ENCODE measurements around the gene AP3B1. TPM values are rescaled to one million over a fixed set of nuclear protein-coding genes. Genes with fewer than 3 reads are reported as not detected.

Gene AP3B1
- total RNA-seq, 6 experiments from 2014 or later: 51.8 to 66.8 (median 56.6) TPM

GRCh38 chr5:78133423-78133822, 161.1 kb downstream of the AP3B1 start:
- H3K4me1 Mint-ChIP-seq (ENCODE audit: low read depth): no peaks in the 10 kb centered on the region
- no peak for TF ChIP-seq CTCF (IDR thresholded peaks at IDR 0.05)
- H3K27me3 Mint-ChIP-seq (ENCODE audit: insufficient read depth): peaks cover 1% of the 10 kb centered on the region; the same call in 1 of the 2 replicates
- no peak overlapping the region for H3K27ac Mint-ChIP-seq
- DNase-seq: no peak
- peaks cover 12% of the 10 kb centered on the region for H3K36me3 Mint-ChIP-seq (ENCODE audit: low read depth)
- no peaks in the 10 kb centered on the region for H3K9me3 Mint-ChIP-seq
- H3K4me3 Mint-ChIP-seq: no peak overlapping the region

GRCh38 chr5:78132507-78132906, 162.0 kb downstream of the AP3B1 start:
- Mint-ChIP-seq H3K9me3 (no peaks in the 10 kb centered on the region), H3K27me3 (ENCODE audit: insufficient read depth) (no peaks in the 10 kb centered on the region), H3K4me3 (no peak overlapping the region), H3K36me3 (ENCODE audit: low read depth) (peaks cover 12% of the 10 kb centered on the region), H3K4me1 (ENCODE audit: low read depth) (no peaks in the 10 kb centered on the region), H3K27ac (no peak overlapping the region)
- DNase-seq: no peak
- TF ChIP-seq CTCF (IDR thresholded peaks at IDR 0.05): no peak

GRCh38 chr5:78129597-78129996, 164.9 kb downstream of the AP3B1 start:
- no peak for DNase-seq

GRCh38 chr5:78127875-78128274, 166.6 kb downstream of the AP3B1 start:
- TF ChIP-seq CTCF (IDR thresholded peaks at IDR 0.05): peak; percentile 49
- H3K4me3 Mint-ChIP-seq: no peak overlapping the region
- no peaks in the 10 kb centered on the region for H3K9me3 Mint-ChIP-seq
- H3K36me3 Mint-ChIP-seq (ENCODE audit: low read depth): peaks cover 7% of the 10 kb centered on the region
- no peaks in the 10 kb centered on the region for H3K4me1 Mint-ChIP-seq (ENCODE audit: low read depth)
- no peak overlapping the region for H3K27ac Mint-ChIP-seq
- H3K27me3 Mint-ChIP-seq (ENCODE audit: insufficient read depth): no peaks in the 10 kb centered on the region
- no peak for DNase-seq

More at GRCh38 chr5:78129597-78129996, 164.9 kb downstream of the AP3B1 start:
- no peak for TF ChIP-seq CTCF (IDR thresholded peaks at IDR 0.05)
- peaks cover 12% of the 10 kb centered on the region for H3K36me3 Mint-ChIP-seq (ENCODE audit: low read depth)
- H3K27ac Mint-ChIP-seq: no peak overlapping the region
- H3K4me3 Mint-ChIP-seq: no peak overlapping the region
- no peaks in the 10 kb centered on the region for H3K9me3 Mint-ChIP-seq
- no peaks in the 10 kb centered on the region for H3K4me1 Mint-ChIP-seq (ENCODE audit: low read depth)
- H3K27me3 Mint-ChIP-seq (ENCODE audit: insufficient read depth): no peaks in the 10 kb centered on the region

GRCh38 chr5:78126536-78126935, 168.0 kb downstream of the AP3B1 start:
- no peaks in the 10 kb centered on the region for H3K9me3 Mint-ChIP-seq
- no peaks in the 10 kb centered on the region for H3K4me1 Mint-ChIP-seq (ENCODE audit: low read depth)
- no peak for DNase-seq
- H3K4me3 Mint-ChIP-seq: no peak overlapping the region
- no peak overlapping the region for H3K27ac Mint-ChIP-seq
- no peak for TF ChIP-seq CTCF (IDR thresholded peaks at IDR 0.05)
- peaks cover 6% of the 10 kb centered on the region for H3K36me3 Mint-ChIP-seq (ENCODE audit: low read depth)
- no peaks in the 10 kb centered on the region for H3K27me3 Mint-ChIP-seq (ENCODE audit: insufficient read depth)

GRCh38 chr5:78116167-78116566, 178.3 kb downstream of the AP3B1 start:
- Mint-ChIP-seq H3K27ac (no peak overlapping the region), H3K9me3 (no peaks in the 10 kb centered on the region), H3K36me3 (ENCODE audit: low read depth) (peaks cover 28% of the 10 kb centered on the region), H3K4me1 (ENCODE audit: low read depth) (no peaks in the 10 kb centered on the region), H3K27me3 (ENCODE audit: insufficient read depth) (no peaks in the 10 kb centered on the region; the same call in 1 of the 2 replicates), H3K4me3 (no peak overlapping the region)
- TF ChIP-seq CTCF (IDR thresholded peaks at IDR 0.05): no peak
- DNase-seq: no peak

Data from HFFc6 (cell line).